Loucy (cell line): ENCODE measurements around the gene CACNA2D3.

Experiments
- CTCF ChIP-seq: fragments of 200-600 bp; sonication (generic); conservative IDR thresholded peaks from 2 replicates; pipeline ENCODE4 v1.5.1; 2014; ENCODE audit warnings: mild to moderate bottlenecking, antibody characterized with exemption, low read length
- EZH2phosphoT487 ChIP-seq: fragments of 200-600 bp; IDR thresholded peaks from 2 replicates; pipeline ENCODE4 v1.6.1; 2018; ENCODE audit warnings: antibody characterized with exemption, mild to moderate bottlenecking, moderate library complexity, borderline replicate concordance

GRCh38 chr3:54988302-54988837 is 866.0 kb downstream of the CACNA2D3 start:
- no peak for TF ChIP-seq CTCF
- TF ChIP-seq EZH2phosphoT487, result no peak
